GM06990 (cell line): Measurements from ENCODE around the gene RHBDF1.
A peak's percentile ranks its signal among the peaks of the same experiment; 100 is the strongest.

Source experiments
- DNase-seq: peaks from one replicate; pipeline ENCODE4 v3.0.0-alpha.2; 2011; ENCODE audit not compliant: insufficient read length; ENCODE audit errors: extremely low read depth
- H3K27me3 ChIP-seq: replicated peaks from 2 replicates; pipeline ENCODE4 v1.6.0; 2011; ENCODE audit warnings: low read length; ENCODE audit not compliant: control insufficient read depth, insufficient read depth
- H3K36me3 ChIP-seq: 2 replicates; pipeline ENCODE4 v1.5.1; 2011; ENCODE audit warnings: low read length; ENCODE audit not compliant: control insufficient read depth, insufficient read depth
- H3K4me3 ChIP-seq: replicated peaks from 2 replicates; pipeline ENCODE4 v1.5.1; 2011; ENCODE audit warnings: low read depth, mild to moderate bottlenecking, control low read depth, low read length
- CTCF ChIP-seq: IDR thresholded peaks from 2 replicates; pipeline ENCODE4 v1.5.1; 2011; ENCODE audit warnings: low read length, control low read depth, mild to moderate bottlenecking, inconsistent platforms; ENCODE audit not compliant: insufficient read depth, poor library complexity, severe bottlenecking

The RHBDF1 gene

GRCh38 chr16:74747-75334 lies 2.4 kb upstream of the RHBDF1 start:
- H3K4me3 ChIP-seq = no peak overlapping the region
- no peak for DNase-seq
- H3K36me3 ChIP-seq = peaks cover 6% of the 10 kb centered on the region
- peaks cover 3% of the 10 kb centered on the region for H3K27me3 ChIP-seq
- TF ChIP-seq CTCF = no peak

GRCh38 chr16:74051-74746 lies 1.8 kb upstream of the RHBDF1 start:
- Histone ChIP-seq H3K27me3 (peaks cover 3% of the 10 kb centered on the region), H3K4me3 (no peak overlapping the region), H3K36me3 (no peaks in the 10 kb centered on the region)
- no peak for TF ChIP-seq CTCF
- DNase-seq = no peak

- H3K27me3 ChIP-seq = peaks cover 3% of the 10 kb centered on the region
- H3K4me3 ChIP-seq = peak overlapping the region; percentile 15
- DNase-seq = no peak
- TF ChIP-seq CTCF = no peak
- H3K36me3 ChIP-seq = no peaks in the 10 kb centered on the region
Observed at GRCh38 chr16:71540-72401, 660 bp downstream of the RHBDF1 start.

GRCh38 chr16:71210-71539 lies 1.3 kb downstream of the RHBDF1 start:
- Histone ChIP-seq H3K4me3 (no peak overlapping the region), H3K27me3 (peaks cover 3% of the 10 kb centered on the region), H3K36me3 (no peaks in the 10 kb centered on the region)
- no peak for TF ChIP-seq CTCF
- DNase-seq = no peak

GRCh38 chr16:69181-69580 lies 3.2 kb downstream of the RHBDF1 start:
- TF ChIP-seq CTCF = no peak
- peaks cover 3% of the 10 kb centered on the region for H3K27me3 ChIP-seq
- no peaks in the 10 kb centered on the region for H3K36me3 ChIP-seq
- H3K4me3 ChIP-seq = no peak overlapping the region
- no peak for DNase-seq
